Measurements from ENCODE around the gene SULF2. TPM values are rescaled to one million over a fixed set of nuclear protein-coding genes. Genes with fewer than 3 reads are reported as not detected.

SULF2 gene
- total and polyA plus RNA-seq, 9 of the 15 experiments (the other 6 are each of a cell fraction or from before 2014, with no cell fraction given): 0.33 TPM; not detected in 8

GRCh38 chr20:47788741-47789080 lies 3.4 kb upstream of the SULF2 start:
- Histone ChIP-seq H3K4me1 (replicated peaks in 1 of 2; ENCODE audit: control insufficient read depth in 2 of 2, insufficient read depth in 2 of 2, low read length in 2 of 2) (peaks cover 0 to 7% of the 10 kb centered on the region in 2 experiments; a peak in 1 of 5 replicates), H3K9me3 (replicated peaks; ENCODE audit: control insufficient read depth, insufficient read depth, low read depth, low read length) (no peaks in the 10 kb centered on the region), H3K36me3 (ENCODE audit: control insufficient read depth, insufficient read depth, low read length) (no peaks in the 10 kb centered on the region), H3K4me3 (no peak overlapping the region), H3K79me2 (ENCODE audit: control insufficient read depth, insufficient read depth, low read length) (no peaks in the 10 kb centered on the region), H3K27ac (ENCODE audit: extremely low read depth, low read depth, low read length) (no peak overlapping the region), H4K20me1 (replicated peaks; ENCODE audit: control insufficient read depth, insufficient read depth, low read length) (no peaks in the 10 kb centered on the region), H3K27me3 (ENCODE audit: control insufficient read depth in 2 of 2, insufficient read depth in 2 of 2, low read length in 2 of 2) (peaks cover 25 to 40% of the 10 kb centered on the region in 2 experiments), H3K4me2 (ENCODE audit: insufficient read depth, low read length) (no peak overlapping the region), H2AFZ (ENCODE audit: low read depth, low read length) (no peak overlapping the region), H3K9ac (ENCODE audit: insufficient read depth in 1 of 2, low read depth in 2 of 2, low read length in 2 of 2) (no peak overlapping the region), H3K9me1 (ENCODE audit: control insufficient read depth, insufficient read depth, low read length) (no peaks in the 10 kb centered on the region)
- TF ChIP-seq ESRRA (IDR thresholded peaks at IDR 0.05; ENCODE audit: borderline replicate concordance, low read depth): no peak
- no peak for TF ChIP-seq ZNF134 (CRISPR knock-in tag; conservative IDR thresholded peaks at IDR 0.05)
- TF ChIP-seq RNF219 (CRISPR knock-in tag; IDR thresholded peaks at IDR 0.05): no peak
- TF ChIP-seq ZBTB11 (CRISPR knock-in tag; IDR thresholded peaks at IDR 0.05): 0 out of 6 replicates have a peak, but pooled peaks of 1 of the 3 experiments have one; percentile 2
- CTCF ChIA-PET (ENCODE audit: low intra/inter-chr PET ratio): interaction anchor here (0.6 to 0.7 kb wide), 2 partner anchors 618 to 830 kb away, joined by 3 read pairs; no protein-coding TSS in a partner anchor
- 0% methylated on average over 7 of the region's 11 CpGs for WGBS (ENCODE audit: insufficient coverage, low coverage, missing lambda C conversion rate)
- DNase-seq (ENCODE audit: extremely low read depth in 1 of 4, low spot score in 3 of 4) (no peak), ATAC-seq (no peak), FAIRE-seq (no peak)
- intact Hi-C loops (cut with micrococcal nuclease) (no loop called here), in situ Hi-C loops (cut with MboI) (no loop called here)
- POLR2A ChIA-PET: interaction anchor here (0.8 kb wide), 1 partner anchor 106 kb away, joined by 3 read pairs; no protein-coding TSS in a partner anchor
- no TSS peak for BruUV-seq (replicated peaks)
